ENCODE measurements around the gene NUP188.
A peak's percentile ranks its signal among the peaks of the same experiment; 100 is the strongest.

The NUP188 gene

GRCh38 chr9:129008986-129009583 is 61.6 kb downstream of the NUP188 start:
- DNase-seq = no peak

GRCh38 chr9:129009584-129010141 is 62.2 kb downstream of the NUP188 start:
- DNase-seq = no peak

- no peak for DNase-seq
These were observed 62.9 kb downstream of the NUP188 start for GRCh38 chr9:129010267-129010975.

- DNase-seq = no peak
These were observed 63.7 kb downstream of the NUP188 start for GRCh38 chr9:129011170-129011569.

GRCh38 chr9:129011761-129012181 is 64.3 kb downstream of the NUP188 start:
- no peak for DNase-seq

- no peak for DNase-seq
These were observed 64.8 kb downstream of the NUP188 start for GRCh38 chr9:129012343-129012742.

- DNase-seq = no peak
These were observed 65.5 kb downstream of the NUP188 start for GRCh38 chr9:129012893-129013448.

- no peak for DNase-seq
These were observed 66.2 kb downstream of the NUP188 start for GRCh38 chr9:129013674-129014073.

- DNase-seq = no peak
These were observed 66.6 kb downstream of the NUP188 start for GRCh38 chr9:129014124-129014523.

GRCh38 chr9:129014608-129015007 is 67.1 kb downstream of the NUP188 start:
- DNase-seq = no peak

GRCh38 chr9:129021091-129021490 is 73.6 kb downstream of the NUP188 start:
- no peak for DNase-seq

- no peak for DNase-seq
These were observed 74.5 kb downstream of the NUP188 start for GRCh38 chr9:129022037-129022436.

GRCh38 chr9:129023036-129023907 is 75.8 kb downstream of the NUP188 start:
- no peak for DNase-seq

GRCh38 chr9:129023908-129024233 is 76.4 kb downstream of the NUP188 start:
- no peak for DNase-seq

- DNase-seq = no peak
These were observed 79.1 kb downstream of the NUP188 start for GRCh38 chr9:129026442-129027223.

- DNase-seq = no peak
These were observed 79.8 kb downstream of the NUP188 start for GRCh38 chr9:129027224-129027684.

- DNase-seq = peak; percentile 81
These were observed 80.2 kb downstream of the NUP188 start for GRCh38 chr9:129027685-129028191.

GRCh38 chr9:129028192-129028966 is 80.9 kb downstream of the NUP188 start, which contains the start of gene SH3GLB2:
Gene SH3GLB2 (minus strand): TSS chr9:129028331. CDS start chr9:129028154, 177 bp downstream.
- peak; percentile 92 for DNase-seq

- no peak for DNase-seq
These were observed 82.7 kb downstream of the NUP188 start for GRCh38 chr9:129030191-129030590.

- no peak for DNase-seq
These were observed 84.0 kb downstream of the NUP188 start for GRCh38 chr9:129031514-129031913.

Data from activated gamma-delta T cell (primary cell).